Activated CD4-positive, alpha-beta T cell treated with anti-CD3 and anti-CD28 coated beads for 4 hours (primary cell): ENCODE data around the gene PTPRJ.
"Not testable (repeated sequence)": the region's sequence is repeated elsewhere in the genome, so short reads cannot be mapped to it uniquely, and the experiment has no call there.

Source experiments
- DNase-seq, 2 donors: peaks; one replicate each; pipeline ENCODE4 v3.0.0-alpha.2; 2020

The PTPRJ gene

DNA sequence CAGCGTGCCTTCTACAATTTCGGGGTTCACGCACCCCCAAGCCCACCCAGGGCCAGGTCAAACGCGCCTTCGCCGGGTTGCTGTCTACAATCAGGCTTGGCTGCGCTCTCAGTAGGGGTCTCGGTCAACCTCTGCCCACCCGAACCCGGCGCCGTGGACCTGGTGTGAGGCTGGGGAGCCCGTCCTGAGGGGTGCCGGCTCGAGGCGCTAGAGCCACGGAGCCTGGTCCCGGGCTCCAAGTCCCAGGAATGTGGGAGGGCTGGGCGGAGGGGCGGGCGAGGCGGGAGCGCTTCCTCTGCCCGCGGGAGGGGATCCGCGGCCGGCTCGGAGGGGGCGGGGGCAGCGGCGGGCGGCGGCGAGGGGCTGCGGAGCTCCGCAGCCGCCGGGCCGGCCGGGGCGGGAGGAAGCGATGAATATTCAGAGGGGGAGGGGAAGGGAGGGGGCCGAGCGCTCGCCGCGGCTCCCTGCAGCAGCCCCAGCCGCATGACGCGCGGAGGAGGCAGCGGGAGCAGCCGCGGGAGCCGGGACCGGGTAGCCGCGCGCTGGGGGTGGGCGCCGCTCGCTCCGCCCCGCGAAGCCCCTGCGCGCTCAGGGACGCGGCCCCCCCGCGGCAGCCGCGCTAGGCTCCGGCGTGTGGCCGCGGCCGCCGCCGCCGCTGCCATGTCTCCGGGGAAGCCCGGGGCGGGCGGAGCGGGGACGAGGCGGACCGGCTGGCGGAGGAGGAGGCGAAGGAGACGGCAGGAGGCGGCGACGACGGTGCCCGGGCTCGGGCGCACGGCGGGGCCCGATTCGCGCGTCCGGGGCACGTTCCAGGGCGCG lies at the start of gene PTPRJ:
Gene PTPRJ (plus strand): TSS at position 472 of the 819 bp plus-strand sequence. CDS start 354 bp downstream, outside the sequence.
- DNase-seq, result peak; percentile 53 to 61

DNA sequence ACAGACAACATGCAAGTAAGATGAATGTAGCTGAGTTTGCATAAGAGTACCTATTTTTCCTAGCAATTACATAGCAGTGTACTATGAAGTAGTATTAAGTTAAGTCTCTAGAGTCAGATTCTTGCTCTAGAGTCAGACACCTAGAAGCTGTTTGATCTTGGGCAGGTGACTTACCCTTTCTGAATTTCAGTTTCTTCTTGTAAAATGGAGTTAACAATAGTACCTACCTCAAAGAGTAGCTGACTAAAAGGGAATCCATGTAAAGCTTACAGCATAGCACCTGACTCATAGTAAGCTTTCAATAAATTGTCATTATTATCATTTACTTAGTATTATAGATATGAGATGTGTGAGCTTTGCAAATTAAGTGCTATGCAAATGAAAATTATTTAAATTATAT lies 47.8 kb upstream of the PTPRJ start:
- no peak for DNase-seq

DNA sequence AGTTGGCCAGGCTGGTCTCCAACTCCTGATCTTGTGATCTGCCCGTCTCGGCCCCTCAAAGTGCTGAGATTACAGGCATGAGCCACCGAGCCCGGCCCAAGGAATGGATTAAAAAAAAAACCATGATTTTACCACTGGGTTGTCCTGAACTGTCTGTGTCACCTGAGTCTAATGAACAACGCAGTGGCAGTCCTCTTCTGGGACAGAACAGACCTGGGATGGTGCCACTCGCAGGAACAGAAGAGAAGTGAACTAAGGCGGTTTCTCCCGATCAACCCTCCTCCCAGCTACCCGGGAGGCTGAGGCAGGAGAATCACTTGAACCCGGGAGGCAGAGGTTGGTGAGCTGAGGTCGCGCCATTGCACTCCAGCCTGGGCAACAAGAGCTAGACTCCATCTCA lies 46.6 kb upstream of the PTPRJ start:
- DNase-seq, result not testable (repeated sequence)

DNA sequence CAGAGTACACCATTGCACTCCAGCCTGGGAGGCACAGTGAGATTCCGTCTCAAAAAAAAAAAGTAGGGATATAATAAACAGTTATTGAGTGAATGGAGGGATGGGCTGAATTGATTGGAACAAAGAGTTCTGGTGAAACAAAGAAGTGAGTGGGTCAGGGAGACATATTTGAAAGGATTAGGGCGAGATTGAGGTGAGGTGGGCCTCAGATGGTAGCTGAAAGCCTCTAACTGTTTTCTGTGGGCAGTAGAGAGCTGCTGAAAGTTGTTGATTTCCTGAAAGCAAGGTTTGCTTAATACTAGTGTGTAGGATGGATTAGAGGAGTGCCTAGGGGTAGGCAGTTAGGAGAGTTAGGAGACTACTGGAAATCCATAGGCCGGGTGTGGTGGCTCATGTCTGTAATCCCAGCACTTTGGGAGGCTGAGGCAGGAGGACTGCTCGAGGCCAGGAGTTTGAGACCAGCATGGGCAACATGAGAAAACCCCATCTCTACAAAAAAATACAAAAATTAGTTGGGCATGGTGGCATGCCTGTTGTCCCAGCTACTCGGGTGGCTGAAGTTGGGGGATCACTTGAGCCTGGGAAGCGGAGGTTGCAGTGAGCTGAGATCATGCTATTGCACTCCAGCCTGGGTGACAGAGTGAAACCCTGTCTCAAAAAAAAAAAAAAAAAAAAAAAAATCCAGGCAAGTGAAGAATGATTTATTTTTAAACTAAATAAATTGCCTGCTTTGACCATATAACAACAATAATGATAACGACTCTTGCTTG lies 41.4 kb upstream of the PTPRJ start:
- no peak for DNase-seq

DNA sequence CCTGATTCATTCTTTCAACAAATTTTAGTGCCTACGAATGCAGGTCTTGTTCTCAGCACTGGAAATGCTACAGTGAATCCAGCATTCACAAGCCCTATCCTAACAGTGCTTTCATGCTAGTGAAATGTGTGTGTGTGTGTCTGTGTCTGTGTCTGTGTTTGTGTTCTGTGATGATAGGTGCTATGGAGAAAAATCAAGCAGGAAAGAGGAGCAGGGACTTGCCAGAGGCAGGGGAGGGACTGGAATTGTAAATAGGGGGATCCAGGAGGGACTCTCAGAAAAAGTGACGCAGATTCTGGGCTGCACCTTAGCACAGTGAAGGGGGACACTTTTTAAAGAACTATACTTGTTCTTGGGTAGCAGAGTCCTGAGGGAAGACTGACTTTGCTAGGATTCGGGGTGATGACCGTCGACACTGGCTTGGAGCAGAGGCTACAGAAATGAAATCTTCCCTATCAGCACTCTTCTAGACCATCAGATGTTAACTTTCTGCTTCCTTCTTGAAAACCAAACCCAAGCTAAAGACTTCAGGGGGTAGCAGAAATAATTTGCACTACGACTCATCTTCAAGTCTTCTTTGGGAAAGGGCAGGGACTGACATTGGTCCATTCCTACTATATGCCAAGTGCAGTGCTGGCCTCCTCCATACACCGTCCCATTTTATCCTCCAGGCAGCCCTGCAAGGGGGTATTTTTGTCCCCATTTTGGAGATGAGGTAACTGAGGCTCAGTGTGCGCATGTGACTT lies 39.3 kb upstream of the PTPRJ start:
- no peak for DNase-seq

DNA sequence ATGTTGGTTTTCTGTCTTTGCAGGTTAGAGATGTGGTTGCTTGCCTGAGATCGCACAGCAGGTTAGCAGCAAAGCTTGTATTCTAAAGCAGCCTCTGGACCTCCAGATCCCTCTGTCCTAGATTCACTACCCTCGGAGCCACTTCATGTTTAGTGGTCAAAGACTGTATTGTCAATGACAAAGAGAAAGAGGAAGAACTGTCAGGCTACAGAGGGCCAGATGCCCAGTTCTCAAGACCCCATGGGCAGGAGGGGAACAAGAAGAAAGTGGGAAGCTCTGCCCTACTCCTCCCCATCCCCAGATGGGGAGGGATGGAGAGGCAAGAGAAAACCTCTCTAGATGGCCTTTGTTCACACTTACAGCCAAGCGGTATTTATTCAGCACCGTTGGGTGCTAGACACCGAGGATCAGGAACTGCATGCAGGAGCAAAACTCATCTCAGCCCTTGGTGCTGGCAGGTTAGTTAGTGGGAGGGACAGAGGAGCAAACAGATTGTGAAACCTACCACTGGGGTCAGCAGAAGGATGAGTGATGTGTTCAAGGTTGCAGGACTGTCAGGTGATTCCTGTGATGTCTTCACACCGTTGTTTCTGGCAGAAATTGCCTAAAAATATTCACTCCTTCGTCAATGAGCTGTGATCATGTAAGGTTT lies 38.3 kb upstream of the PTPRJ start:
- DNase-seq, result no peak

DNA sequence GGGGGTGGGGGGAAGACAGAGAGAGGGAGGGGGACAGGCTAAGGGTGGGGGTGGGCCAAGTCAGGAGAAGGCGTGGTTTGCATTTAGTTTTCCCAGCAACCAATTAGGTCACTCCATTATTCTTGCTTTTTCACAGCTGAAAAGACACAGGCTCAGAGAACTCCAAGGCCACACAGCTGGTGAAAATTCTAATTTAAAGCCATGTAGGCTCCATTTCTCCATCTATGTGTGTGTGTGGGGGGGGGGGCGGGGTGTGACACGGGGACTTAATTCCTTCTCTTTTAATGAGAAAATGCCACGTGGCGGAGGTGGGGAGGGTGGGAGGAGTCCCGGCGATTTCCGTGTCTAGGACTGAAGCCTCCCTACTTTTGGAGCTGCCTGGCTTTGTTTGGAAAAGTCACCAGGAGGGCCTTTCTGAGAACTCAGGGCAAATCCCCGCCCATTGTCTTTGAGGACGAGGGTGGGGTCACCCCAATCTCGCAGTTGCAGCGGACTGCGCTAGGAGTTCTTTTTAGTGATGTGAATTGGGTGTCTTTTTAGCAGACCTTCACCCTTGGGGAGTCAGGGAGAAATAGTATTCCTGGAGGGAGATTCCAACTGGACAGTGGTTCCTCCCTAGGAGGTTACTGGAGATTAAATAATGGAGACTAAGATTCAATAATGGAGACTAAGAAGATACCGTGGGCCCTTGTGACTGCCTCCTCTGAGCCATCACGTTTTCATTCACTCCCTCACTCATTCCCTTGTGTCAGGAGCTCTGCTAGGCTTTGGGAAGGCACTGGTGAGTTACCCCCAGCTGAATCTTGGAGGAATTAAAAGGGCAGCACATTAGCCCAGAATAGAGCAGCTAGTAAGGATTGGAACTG lies 36.4 kb upstream of the PTPRJ start:
- no peak for DNase-seq

DNA sequence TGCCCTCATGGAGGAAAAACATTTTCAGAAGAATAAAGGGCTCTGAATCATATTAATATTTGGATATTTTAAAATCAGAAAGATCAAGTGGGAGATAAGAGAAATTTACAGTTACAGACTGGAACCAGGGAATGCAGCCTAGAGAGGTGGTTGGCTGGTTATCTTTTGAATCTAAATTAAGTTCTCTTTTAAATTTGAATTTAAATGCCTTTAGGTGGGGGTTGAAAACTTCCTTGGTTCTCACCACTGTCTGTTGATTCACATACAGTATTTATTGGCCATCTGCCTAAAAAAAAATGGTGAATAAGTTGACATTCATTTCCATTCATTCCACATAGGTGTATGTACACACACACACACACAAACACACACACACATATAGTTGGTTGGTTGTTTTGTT lies 35.7 kb upstream of the PTPRJ start:
- no peak for DNase-seq

DNA sequence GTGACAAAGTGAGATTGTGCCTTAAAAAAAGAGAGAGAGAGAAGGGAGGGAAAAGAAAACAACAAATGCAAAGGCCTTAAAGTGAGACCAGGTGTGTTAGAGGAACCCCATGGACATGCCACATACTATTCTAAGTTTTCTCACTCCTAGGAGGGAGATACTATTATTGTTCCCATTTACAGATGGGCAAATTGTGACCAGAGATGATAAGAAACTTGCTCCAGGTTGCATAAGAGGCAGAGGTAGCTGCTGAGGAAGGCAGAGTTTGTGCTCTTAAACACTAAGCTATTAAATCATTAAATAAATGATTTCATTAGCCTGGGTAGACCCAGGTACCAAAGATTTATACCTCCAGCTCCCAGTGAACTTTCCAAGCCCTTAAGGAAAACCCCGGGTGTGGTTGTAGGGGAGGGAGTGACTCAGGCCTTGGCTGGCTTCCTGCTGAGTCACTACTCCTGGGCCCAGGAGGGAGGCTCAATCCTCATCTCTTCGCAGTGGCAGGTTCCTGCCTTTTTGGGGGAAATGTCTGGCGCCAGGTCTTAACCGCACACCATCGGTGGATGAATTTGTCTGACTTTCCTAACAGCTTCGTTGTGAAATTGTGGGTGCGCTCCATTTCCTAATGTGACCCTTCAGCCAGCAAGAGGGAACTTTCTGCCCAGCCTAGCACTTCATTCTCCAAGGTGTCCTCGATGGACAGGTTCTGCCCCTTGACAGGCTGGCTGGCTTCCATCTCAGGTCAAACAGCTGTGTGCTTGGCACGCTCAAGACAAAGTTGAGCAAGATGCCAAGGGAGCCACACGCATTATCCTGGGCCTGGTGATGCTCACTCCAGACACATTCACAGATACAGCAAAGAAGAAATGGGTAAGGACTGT lies 33.4 kb upstream of the PTPRJ start:
- peak; percentile 23 to 25 for DNase-seq

DNA sequence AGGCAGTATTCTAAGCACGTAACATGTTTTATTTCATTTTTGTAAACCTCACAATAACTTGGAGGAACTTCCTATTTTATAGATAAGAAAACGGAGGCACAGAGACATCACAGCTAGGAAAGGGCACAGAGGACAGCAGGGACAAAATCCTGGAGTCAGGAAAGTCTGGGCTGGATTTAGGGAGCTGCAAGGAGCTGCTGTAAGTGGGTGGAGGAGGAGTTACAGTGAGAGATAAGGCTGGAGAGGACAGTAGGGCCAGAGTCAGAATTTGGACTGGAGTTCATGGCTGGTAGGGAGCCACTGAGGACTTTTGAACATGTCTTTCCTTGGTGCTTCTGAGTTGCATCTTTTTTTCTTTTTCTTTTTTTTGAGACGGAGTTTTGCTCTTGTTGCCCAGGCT lies 32.2 kb upstream of the PTPRJ start:
- DNase-seq, result no peak

DNA sequence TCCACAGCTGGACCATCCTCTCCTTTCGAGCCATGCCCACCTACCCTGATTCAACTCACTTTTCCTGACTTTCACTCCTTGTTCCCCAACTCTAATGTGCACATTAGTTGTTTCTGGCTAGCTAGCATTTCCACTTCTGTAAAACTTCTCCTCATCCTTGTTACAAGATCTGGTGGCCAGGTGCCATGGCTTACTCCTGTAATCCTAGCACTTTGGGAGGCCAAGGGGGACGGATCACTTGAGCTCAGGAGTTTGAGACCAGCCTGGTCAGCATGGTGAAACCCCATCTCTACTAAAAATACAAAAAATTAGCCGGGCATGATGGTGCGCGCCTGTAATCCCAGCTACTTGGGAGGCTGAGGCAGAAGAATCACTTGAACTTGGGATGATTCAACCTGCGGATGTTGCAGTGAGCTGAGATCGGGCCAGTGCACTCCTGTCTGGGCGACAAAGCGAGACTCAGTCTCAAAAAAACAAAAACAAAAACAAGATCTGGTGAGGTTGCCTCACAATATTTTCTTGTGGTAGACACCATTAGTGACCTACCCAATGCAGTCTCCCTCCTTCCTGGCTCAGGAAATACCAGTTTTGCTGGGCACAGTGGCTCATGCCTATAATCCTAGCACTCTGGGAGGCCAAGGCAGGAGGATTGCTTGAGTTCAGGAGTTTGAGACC lies 31.2 kb upstream of the PTPRJ start:
- not testable (repeated sequence) for DNase-seq

DNA sequence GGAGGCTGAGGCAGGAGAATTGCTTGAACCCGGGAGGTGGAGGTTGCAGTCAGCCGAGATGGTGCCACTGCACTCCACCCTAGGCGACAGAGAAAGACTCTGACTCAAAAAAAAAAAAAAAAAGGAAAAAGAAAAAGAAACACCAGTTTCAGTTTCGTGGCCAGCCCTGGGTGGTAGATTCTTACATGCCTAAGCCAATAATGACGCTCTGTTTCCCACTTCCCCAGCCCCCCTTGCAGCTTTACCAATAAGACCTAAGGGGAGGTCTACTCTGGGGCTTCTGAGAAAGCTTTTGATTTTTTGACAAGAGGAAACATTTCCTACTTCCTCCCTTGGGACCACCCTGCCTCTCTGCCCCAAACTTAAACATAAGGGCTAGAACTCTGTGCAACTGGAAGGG lies 30.0 kb upstream of the PTPRJ start:
- DNase-seq, result peak; percentile 52 to 63

DNA sequence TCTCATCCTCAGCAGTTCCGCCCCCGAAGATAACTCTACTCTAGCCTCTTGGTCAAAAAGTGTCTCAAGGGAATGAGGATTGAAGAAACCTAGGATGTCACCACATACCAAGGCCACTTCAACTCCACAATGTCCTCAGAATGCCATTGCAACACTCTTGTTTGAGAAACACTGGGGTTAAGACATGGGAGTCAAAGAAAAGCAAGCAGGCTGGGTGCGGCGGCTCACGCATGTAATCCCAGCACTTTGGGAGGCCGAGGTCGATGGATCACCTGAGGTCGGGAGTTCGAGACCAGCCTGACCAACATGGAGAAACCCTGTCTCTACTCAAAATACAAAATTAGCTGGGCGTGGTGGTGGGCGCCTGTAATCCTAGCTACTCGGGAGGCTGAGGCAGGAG lies 28.9 kb upstream of the PTPRJ start:
- DNase-seq, result not testable (repeated sequence)

DNA sequence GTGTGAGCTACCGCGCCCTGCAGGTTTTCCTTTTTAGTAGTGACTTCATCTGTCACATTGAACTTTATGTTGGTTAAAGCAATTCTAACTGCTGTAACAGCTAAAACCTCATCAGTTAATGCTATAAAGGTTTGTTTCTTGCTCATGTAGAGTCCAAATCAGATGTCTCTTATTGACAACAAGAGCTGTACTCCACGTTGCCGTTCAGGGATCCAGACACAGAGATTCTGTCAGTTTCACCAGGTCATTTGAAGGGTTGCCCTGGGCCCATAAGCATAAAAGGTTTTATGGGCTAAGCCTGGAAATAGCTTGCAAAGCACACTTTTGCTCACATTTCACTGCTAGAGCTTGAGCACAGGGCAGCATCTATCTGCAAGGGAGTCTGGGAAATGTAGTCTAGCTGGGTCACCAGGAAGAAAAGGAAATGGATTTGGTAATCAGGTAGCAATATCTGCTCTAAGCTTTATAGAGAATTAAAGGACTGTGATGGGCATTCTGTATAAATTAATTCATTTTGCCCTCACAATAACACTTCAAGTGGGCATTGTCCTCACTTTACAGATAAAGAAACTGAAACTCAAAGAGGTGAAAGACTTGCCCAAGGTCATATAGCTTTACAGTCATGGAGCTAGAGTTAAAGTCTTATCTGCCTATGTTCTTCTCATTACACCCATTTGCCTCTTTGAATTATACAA lies 25.2 kb upstream of the PTPRJ start:
- DNase-seq, result no peak

DNA sequence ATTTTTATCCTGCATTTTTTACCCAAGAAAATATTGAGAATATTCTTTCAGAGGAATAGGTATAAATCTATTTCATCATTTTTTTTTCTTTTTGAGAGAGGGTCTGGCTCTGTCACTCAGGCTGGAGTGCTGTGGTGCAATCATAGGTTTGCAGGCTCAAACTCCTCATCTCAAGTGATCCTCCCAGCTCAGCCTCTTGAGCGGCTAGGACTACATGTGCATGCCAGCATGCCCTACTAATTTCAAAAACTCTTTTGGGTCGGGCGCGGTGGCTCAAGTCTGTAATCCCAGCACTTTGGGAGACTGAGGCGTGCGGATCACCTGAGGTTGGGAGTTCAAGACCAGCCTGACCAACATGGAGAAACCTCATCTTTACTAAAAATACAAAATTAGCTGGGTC lies 20.3 kb upstream of the PTPRJ start:
- DNase-seq, result no peak

DNA sequence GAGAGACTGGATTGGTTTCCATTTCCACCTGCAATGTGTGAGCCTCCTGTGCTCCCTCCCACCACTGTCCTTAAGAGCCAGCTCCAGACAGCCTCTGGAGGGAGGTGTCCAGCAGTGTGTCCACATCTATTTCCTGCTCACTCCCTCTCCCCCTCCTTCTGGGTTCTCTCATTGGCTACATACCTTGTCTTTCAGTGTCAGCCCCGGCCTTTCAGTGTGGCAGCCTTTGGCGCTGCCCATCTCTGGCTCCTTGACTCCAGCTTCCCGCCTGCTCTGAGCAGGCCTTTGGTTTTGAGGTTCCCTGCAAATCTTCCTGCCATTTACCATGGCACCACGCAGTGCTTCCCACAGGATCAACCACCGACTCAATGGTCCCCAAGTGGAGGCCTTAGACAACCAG lies 19.0 kb upstream of the PTPRJ start:
- DNase-seq, result no peak

DNA sequence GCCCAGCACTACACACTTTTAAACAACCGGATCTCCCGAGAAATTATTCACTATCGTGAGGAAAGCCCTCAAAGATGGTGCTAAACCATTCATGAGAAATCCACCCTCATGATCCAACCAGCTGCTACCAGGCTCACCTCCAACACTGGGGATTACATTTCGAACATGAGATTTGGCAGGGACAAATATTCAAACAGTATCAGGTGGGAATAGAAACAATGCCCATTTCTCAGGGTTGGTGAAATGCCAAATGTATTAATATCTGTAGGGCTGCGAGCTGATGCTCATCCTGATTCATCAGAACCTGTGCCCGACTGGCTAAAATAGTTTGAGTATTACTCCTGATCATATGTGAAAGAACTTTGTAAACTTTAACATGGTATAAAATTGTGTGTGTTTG lies 15.8 kb upstream of the PTPRJ start:
- no peak for DNase-seq

DNA sequence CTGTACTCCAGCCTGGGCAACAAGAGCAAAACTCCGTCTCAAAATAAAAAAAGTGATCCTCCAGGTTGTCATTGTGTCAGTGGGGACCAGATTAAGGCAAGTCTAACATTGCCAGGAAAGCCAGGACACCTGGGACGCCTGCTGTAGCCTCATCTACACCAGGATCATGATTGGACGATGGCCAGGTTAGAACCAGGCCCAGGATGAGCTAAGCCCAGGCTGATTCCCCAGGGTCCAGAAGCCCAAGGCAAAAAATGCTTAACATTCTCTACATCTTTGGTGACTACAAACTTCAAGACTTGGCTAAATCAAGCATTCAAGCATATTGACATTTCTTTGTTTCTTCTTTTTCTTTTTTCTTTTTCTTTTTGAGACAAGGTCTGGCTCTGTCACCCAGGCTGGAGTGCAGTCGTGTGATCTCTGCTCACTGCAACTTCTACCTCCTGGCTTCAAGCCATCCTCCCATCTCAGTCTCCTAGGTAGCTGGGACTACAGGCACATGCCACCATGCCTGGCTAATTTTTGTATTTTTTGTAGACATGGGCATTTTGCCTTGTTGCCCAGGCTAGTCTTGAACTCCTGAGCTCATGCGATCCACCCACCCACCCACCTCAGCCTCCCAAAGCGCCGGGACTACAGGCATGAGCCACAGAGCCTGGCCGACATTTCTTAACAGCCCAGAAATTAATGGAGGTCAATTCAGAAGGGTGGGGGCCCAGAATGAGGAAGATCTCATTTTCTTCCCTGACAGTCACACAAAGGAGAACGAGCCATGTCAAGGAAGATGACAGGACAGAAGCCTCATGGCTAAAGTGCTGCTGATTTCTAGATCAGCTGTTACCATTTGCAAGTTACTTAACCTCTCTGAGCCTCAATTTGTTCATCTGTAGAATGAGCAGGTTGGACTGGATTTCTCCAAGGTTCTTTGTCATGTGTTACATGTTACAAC lies 12.5 kb upstream of the PTPRJ start:
- DNase-seq, result no peak

DNA sequence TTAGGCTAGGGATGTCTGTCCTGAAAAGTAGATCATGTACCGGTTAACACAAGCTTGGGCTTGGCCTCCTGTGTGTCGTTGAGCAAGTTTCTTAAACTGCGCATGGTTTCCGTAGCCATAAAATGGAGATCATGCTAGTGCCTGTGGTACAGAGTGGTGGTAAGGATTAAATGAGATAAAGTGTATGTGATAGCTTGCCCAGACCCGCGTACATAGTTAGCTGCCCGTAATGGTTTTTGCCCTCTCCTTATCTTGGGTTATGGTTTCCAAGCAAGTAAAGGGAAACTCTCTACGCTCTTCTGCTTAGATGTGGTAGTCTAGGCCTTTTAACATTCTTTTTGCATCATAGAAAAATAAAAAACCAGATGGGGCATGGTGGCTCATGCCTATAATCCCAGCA lies 11.0 kb upstream of the PTPRJ start:
- DNase-seq, result no peak
